ENCODE results near the gene SEMA4D.

The SEMA4D gene

GRCh38 chr9:89377411-89377810 lies 120.5 kb downstream of the SEMA4D start:
- Histone ChIP-seq H2AFZ (ENCODE audit: low read depth, low read length) (no peak overlapping the region), H3K79me2 (ENCODE audit: insufficient read depth, low read length) (no peaks in the 10 kb centered on the region), H3K9ac (ENCODE audit: low read depth, low read length) (no peak overlapping the region), H3K4me1 (ENCODE audit: insufficient read depth, low read length) (peaks cover 14% of the 10 kb centered on the region), H3K27ac (ENCODE audit: low read length) (no peak overlapping the region), H3K9me3 (ENCODE audit: insufficient read depth, low read length, severe bottlenecking) (no peaks in the 10 kb centered on the region), H3K27me3 (ENCODE audit: insufficient read depth, low read length, poor library complexity) (no peaks in the 10 kb centered on the region), H3K4me2 (ENCODE audit: insufficient read depth, low read length) (no peak overlapping the region), H3K4me3 (ENCODE audit: low read depth in 1 of 2, low read length in 2 of 2) (no peak overlapping the region), H4K20me1 (ENCODE audit: insufficient read depth, low read length) (peaks cover 19% of the 10 kb centered on the region), H3K36me3 (ENCODE audit: insufficient read depth, low read length) (peaks cover 61% of the 10 kb centered on the region)
- ATAC-seq (ENCODE audit: insufficient read depth, low read depth) (no peak), DNase-seq (no peak)
- TF ChIP-seq CTCF (IDR thresholded peaks at IDR 0.05; ENCODE audit: borderline replicate concordance, extremely low read depth, low read length, poor library complexity, severe bottlenecking) (no peak), EZH2 (IDR thresholded peaks at IDR 0.05; ENCODE audit: borderline replicate concordance, low read depth, low read length, severe bottlenecking) (no peak)

DNA sequence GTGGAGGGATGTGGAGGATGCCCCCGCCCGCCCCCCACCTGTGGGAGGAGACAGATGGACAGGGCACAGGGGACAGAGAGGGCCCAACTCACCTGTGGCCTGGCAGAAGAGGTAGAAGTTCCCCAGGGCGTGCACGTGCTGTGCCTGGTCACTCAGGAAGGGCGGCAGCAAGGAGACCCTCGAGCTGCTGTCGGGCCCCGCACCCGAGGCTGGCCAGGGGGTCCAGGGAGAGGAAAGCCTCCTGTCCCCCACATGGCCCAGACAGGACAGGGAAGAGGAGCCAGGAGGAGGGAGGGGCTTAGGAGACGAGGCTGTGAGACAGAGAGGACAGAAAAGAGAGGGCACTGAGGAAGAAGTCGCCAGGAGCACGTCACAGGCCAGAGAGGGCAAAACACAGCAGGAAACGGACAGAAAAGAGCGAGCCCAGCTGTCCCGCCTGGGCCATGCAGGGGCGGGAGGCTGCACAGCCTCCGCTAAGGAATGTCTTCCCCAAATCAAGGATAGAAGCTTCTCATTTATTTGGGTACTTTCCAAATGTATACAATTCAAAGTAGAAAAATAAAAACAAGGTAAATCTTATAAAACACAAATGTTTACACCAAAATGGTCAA lies 121.1 kb downstream of the SEMA4D start:
- Histone ChIP-seq H3K27ac (ENCODE audit: low read length) (no peak overlapping the region), H3K79me2 (ENCODE audit: insufficient read depth, low read length) (no peaks in the 10 kb centered on the region), H4K20me1 (ENCODE audit: insufficient read depth, low read length) (peaks cover 16% of the 10 kb centered on the region), H3K9ac (ENCODE audit: low read depth, low read length) (no peak overlapping the region), H3K4me2 (ENCODE audit: insufficient read depth, low read length) (no peak overlapping the region), H3K9me3 (ENCODE audit: insufficient read depth, low read length, severe bottlenecking) (no peaks in the 10 kb centered on the region), H3K4me1 (ENCODE audit: insufficient read depth, low read length) (peaks cover 14% of the 10 kb centered on the region), H2AFZ (ENCODE audit: low read depth, low read length) (no peak overlapping the region), H3K36me3 (ENCODE audit: insufficient read depth, low read length) (peaks cover 55% of the 10 kb centered on the region), H3K4me3 (ENCODE audit: low read depth in 1 of 2, low read length in 2 of 2) (no peak overlapping the region), H3K27me3 (ENCODE audit: insufficient read depth, low read length, poor library complexity) (no peaks in the 10 kb centered on the region)
- DNase-seq (no peak), ATAC-seq (ENCODE audit: insufficient read depth, low read depth) (no peak)
- no peak for TF ChIP-seq CTCF (IDR thresholded peaks at IDR 0.05; ENCODE audit: borderline replicate concordance, extremely low read depth, low read length, poor library complexity, severe bottlenecking)
- TF ChIP-seq EZH2 (IDR thresholded peaks at IDR 0.05; ENCODE audit: borderline replicate concordance, low read depth, low read length, severe bottlenecking) = no peak

DNA sequence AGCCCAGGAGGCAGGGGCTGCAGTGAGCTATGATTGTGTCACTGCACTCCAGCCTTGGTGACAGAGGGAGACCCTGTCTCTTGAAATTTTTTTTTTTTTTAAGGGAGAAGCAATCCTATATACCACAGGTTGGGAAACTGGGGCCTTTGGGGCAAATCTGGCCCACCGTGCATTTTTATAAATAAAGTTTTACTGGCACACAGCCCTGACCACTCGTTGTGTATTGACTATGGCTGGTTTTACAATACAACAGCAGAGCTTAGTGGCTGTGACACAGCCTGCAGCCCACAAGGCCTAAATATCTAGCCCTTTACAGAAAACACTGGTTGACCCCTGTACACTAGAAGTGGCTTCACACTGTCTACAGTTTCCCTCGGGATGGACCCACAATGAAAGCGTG lies 121.6 kb downstream of the SEMA4D start:
- Histone ChIP-seq H3K9ac (ENCODE audit: low read depth, low read length) (no peak overlapping the region), H4K20me1 (ENCODE audit: insufficient read depth, low read length) (peaks cover 16% of the 10 kb centered on the region), H3K4me3 (ENCODE audit: low read depth in 1 of 2, low read length in 2 of 2) (no peak overlapping the region), H3K9me3 (ENCODE audit: insufficient read depth, low read length, severe bottlenecking) (no peaks in the 10 kb centered on the region), H3K4me1 (ENCODE audit: insufficient read depth, low read length) (peaks cover 14% of the 10 kb centered on the region), H3K36me3 (ENCODE audit: insufficient read depth, low read length) (peaks cover 49% of the 10 kb centered on the region), H2AFZ (ENCODE audit: low read depth, low read length) (no peak overlapping the region), H3K27me3 (ENCODE audit: insufficient read depth, low read length, poor library complexity) (no peaks in the 10 kb centered on the region), H3K4me2 (ENCODE audit: insufficient read depth, low read length) (no peak overlapping the region), H3K79me2 (ENCODE audit: insufficient read depth, low read length) (no peaks in the 10 kb centered on the region), H3K27ac (ENCODE audit: low read length) (no peak overlapping the region)
- DNase-seq = no peak
- no peak for TF ChIP-seq EZH2 (IDR thresholded peaks at IDR 0.05; ENCODE audit: borderline replicate concordance, low read depth, low read length, severe bottlenecking)
- TF ChIP-seq CTCF (IDR thresholded peaks at IDR 0.05; ENCODE audit: borderline replicate concordance, extremely low read depth, low read length, poor library complexity, severe bottlenecking) = no peak
- ATAC-seq (ENCODE audit: insufficient read depth, low read depth) = no peak
